T-cell (primary cell): ENCODE measurements around the gene DLGAP1. TPM values are rescaled to one million over a fixed set of nuclear protein-coding genes. Genes with fewer than 3 reads are reported as not detected.

Experiments used
- ATAC-seq, 4 experiments: fragments of 200-7000 bp in 3 of 4; fragments of 150-1000 bp in 1 of 4; cut with Tn5 transposase; replicated peaks in 1 of 4; 1 replicate in 3 of 4; 2 replicates in 1 of 4; pipeline ENCODE4 v1.10.0; 2021; ENCODE audit warnings: moderate library complexity in 3 of 4, mild to moderate bottlenecking in 2 of 4, moderate number of reproducible peaks in 1 of 4
- CTCF ChIA-PET, 2 donors: fragments of 300-600 bp; sonication (Branson Sonifier 250); formaldehyde crosslinking; loops; one replicate each; lab custom pipeline; 2022; ENCODE audit warnings: antibody characterized with exemption in 2 of 2; lab: Charles Lee
- POLR2A ChIA-PET, 2 donors: fragments of 300-600 bp; sonication (Branson Sonifier 250); formaldehyde crosslinking; loops; one replicate each; lab custom pipeline; 2022; ENCODE audit warnings: antibody characterized with exemption in 2 of 2; lab: Charles Lee
- DNase-seq, 35 experiments: peaks; one replicate each; pipeline versions ENCODE4 v3.0.0 to v3.0.0-alpha.2; 2013 to 2023
- H3K27ac ChIP-seq: one replicate; pipeline ENCODE4 v1.5.1; 2013; ENCODE audit warnings: low read length
- H3K27me3 ChIP-seq, 2 experiments: replicated peaks in 1 of 2; 1 replicate in 1 of 2; 2 replicates in 1 of 2; pipeline versions ENCODE4 v1.6.1 to v1.7.0; 2013; ENCODE audit warnings: low read length in 1 of 2, mixed read lengths in 1 of 2; ENCODE audit not compliant: control insufficient read depth in 2 of 2, insufficient read depth in 2 of 2; ENCODE audit errors: extremely low read depth in 1 of 2
- H3K36me3 ChIP-seq, 2 donors: 1 replicate in 1 of 2; 2 replicates in 1 of 2; pipeline versions ENCODE4 v1.6.1 to v1.7.0; 2013; ENCODE audit warnings: low read length in 1 of 2; ENCODE audit not compliant: control insufficient read depth in 2 of 2, insufficient read depth in 1 of 2; ENCODE audit errors: extremely low read depth in 1 of 2
- H3K4me1 ChIP-seq, 2 experiments: 1 replicate in 1 of 2; 2 replicates in 1 of 2; pipeline versions ENCODE4 v1.6.1 to v1.7.0; 2013; ENCODE audit warnings: low read length in 2 of 2, mixed read lengths in 1 of 2; ENCODE audit not compliant: insufficient read depth in 2 of 2, control insufficient read depth in 1 of 2; ENCODE audit errors: extremely low read depth in 1 of 2
- H3K4me3 ChIP-seq, 2 donors: 1 replicate in 1 of 2; 2 replicates in 1 of 2; pipeline versions ENCODE4 v1.5.1 to v1.7.0; 2013; ENCODE audit warnings: mild to moderate bottlenecking in 2 of 2, low read length in 1 of 2, moderate library complexity in 1 of 2; ENCODE audit not compliant: control insufficient read depth in 1 of 2; ENCODE audit errors: extremely low read depth in 1 of 2
- H3K9me3 ChIP-seq: 2 replicates; pipeline ENCODE4 v1.7.0; 2013
- H3K27ac Mint-ChIP-seq, 2 donors: one replicate each; pipeline ENCODE4 v1.8.0; 2020 to 2021; ENCODE audit warnings: mild to moderate bottlenecking in 2 of 2, mixed read lengths in 2 of 2
- H3K27me3 Mint-ChIP-seq, 2 donors: one replicate each; pipeline ENCODE4 v1.8.0; 2021 to 2022; ENCODE audit warnings: mixed read lengths in 2 of 2
- H3K36me3 Mint-ChIP-seq: one replicate; pipeline ENCODE4 v1.8.0; 2021; ENCODE audit warnings: mixed read lengths
- H3K4me1 Mint-ChIP-seq, 3 donors: one replicate each; pipeline ENCODE4 v1.8.0; 2020 to 2022; ENCODE audit warnings: mixed read lengths in 3 of 3, mild to moderate bottlenecking in 1 of 3
- H3K4me3 Mint-ChIP-seq, 3 donors: one replicate each; pipeline ENCODE4 v1.8.0; 2020 to 2022; ENCODE audit warnings: mild to moderate bottlenecking in 3 of 3, mixed read lengths in 3 of 3, moderate library complexity in 3 of 3
- H3K9me3 Mint-ChIP-seq, 3 donors: one replicate each; pipeline ENCODE4 v1.8.0; 2020 to 2022; ENCODE audit warnings: mixed read lengths in 3 of 3
- WGBS: methylation state at CpG from one replicate; pipeline ENCODE4 v1.1.5; 2013; ENCODE audit warnings: missing lambda C conversion rate; ENCODE audit not compliant: insufficient coverage; 5-methylcytosine and 5-hydroxymethylcytosine counted together
- total RNA-seq, 35 experiments: library from RNA in 6 of 35; stranded (reverse) in 6 of 35; fragments of 120-200 nt in 1 of 35; gene quantifications; one replicate each; pipeline versions ENCODE4 v1.2.1 to v1.2.4 and lab custom pipeline; 2013 to 2026

DLGAP1 gene
- total RNA-seq, 5 donors from 2014 or later (not counting 1 experiment from before 2014, with no cell fraction given): 0.25 to 1.8 (median 0.26) TPM

DNA sequence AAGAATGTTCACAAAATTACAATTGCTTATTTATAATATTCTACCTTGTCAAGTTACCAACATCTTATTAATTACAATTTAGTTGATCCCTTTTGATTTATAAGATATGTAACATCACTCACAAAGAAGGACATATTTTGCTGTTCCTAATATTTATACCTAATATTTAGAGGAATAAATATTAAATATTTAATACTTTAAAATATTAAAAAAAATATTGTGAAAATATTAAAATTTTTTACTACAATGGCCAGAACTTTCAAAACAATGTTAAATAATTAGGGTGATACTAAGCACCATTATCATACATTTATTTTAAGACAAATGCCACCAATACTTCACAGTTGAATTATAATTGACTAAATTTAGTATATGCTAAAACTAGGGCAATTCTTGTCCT is 254.7 kb downstream of the DLGAP1 start:
- no peaks in the 10 kb centered on the region for H3K4me1 Mint-ChIP-seq
- ChIA-PET POLR2A (no interaction called here), CTCF (no interaction called here)
- Histone ChIP-seq H3K4me1 (no peaks in the 10 kb centered on the region), H3K36me3 (no peaks in the 10 kb centered on the region), H3K27me3 (no peaks in the 10 kb centered on the region), H3K9me3 (no peaks in the 10 kb centered on the region), H3K27ac (no peak overlapping the region), H3K4me3 (no peak overlapping the region)
- DNase-seq (no peak), ATAC-seq (no peak)
- no peaks in the 10 kb centered on the region for H3K36me3 Mint-ChIP-seq
- H3K27ac Mint-ChIP-seq: no peak overlapping the region
- H3K4me3 Mint-ChIP-seq: no peak overlapping the region
- peaks cover 3 to 12% (median 9%) of the 10 kb centered on the region in 3 donors for H3K9me3 Mint-ChIP-seq
- H3K27me3 Mint-ChIP-seq: no peaks in the 10 kb centered on the region

DNA sequence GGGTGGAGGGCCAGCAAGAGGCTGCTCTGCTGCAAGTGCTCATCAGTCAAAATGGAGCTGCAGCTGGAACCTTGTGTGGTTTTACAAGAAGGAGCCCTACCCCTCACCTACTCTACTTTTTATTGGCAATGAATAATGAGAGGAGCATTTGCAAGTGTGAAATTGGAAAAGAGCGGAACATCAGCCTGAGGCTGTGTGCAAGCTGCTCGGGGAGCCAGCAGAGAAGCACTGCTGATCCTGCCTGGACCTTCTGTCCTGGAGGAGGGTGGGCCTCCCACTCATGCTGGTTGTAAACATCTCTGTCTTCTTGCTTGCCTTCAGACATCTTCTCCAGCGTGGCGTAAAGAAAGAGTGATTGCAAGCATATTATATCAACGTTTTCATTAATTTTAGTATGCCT is 256.2 kb downstream of the DLGAP1 start:
- no peak for ATAC-seq
- ChIA-PET CTCF (no interaction called here), POLR2A (no interaction called here)
- no peaks in the 10 kb centered on the region for H3K4me1 Mint-ChIP-seq
- peaks cover 3 to 12% (median 9%) of the 10 kb centered on the region in 3 donors for H3K9me3 Mint-ChIP-seq
- WGBS: 90% methylated on average over 2 of the region's 5 CpGs
- no peak overlapping the region for H3K27ac Mint-ChIP-seq
- Histone ChIP-seq H3K4me3 (no peak overlapping the region), H3K4me1 (no peaks in the 10 kb centered on the region), H3K36me3 (no peaks in the 10 kb centered on the region), H3K9me3 (no peaks in the 10 kb centered on the region), H3K27me3 (no peaks in the 10 kb centered on the region), H3K27ac (no peak overlapping the region)
- DNase-seq: no peak
- H3K4me3 Mint-ChIP-seq: no peak overlapping the region
- H3K27me3 Mint-ChIP-seq: no peaks in the 10 kb centered on the region
- H3K36me3 Mint-ChIP-seq: no peaks in the 10 kb centered on the region

DNA sequence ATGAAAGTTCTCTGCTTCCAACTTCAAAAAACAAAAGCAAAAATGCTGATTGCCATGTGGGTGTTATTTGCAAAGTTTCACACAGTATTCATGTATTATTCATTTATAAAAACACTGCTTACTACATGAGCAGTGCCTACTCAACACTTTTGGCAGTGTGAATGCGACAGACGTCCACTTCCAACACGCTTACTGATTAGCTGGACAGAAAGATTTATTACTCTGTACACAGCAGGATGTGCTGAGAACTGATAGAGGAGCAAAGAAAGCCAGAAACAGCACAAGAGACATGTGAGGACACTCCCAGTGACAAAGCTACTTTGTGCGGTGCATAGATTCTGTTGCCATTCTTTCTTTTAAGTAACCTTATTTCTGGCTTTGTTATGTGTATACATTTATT is 258.8 kb downstream of the DLGAP1 start:
- no peaks in the 10 kb centered on the region for H3K27me3 Mint-ChIP-seq
- no peak for ATAC-seq
- no peaks in the 10 kb centered on the region for H3K36me3 Mint-ChIP-seq
- Histone ChIP-seq H3K27me3 (no peaks in the 10 kb centered on the region), H3K9me3 (no peaks in the 10 kb centered on the region), H3K36me3 (no peaks in the 10 kb centered on the region), H3K27ac (no peak overlapping the region), H3K4me1 (no peaks in the 10 kb centered on the region), H3K4me3 (no peak overlapping the region)
- ChIA-PET CTCF (no interaction called here), POLR2A (no interaction called here)
- no peak overlapping the region for H3K4me3 Mint-ChIP-seq
- H3K4me1 Mint-ChIP-seq: no peaks in the 10 kb centered on the region
- H3K9me3 Mint-ChIP-seq: peaks cover 3 to 8% (median 5%) of the 10 kb centered on the region in 3 donors
- H3K27ac Mint-ChIP-seq: no peak overlapping the region
- DNase-seq: no peak
- no CpG with 5 or more reads among the region's 4 CpGs for WGBS

DNA sequence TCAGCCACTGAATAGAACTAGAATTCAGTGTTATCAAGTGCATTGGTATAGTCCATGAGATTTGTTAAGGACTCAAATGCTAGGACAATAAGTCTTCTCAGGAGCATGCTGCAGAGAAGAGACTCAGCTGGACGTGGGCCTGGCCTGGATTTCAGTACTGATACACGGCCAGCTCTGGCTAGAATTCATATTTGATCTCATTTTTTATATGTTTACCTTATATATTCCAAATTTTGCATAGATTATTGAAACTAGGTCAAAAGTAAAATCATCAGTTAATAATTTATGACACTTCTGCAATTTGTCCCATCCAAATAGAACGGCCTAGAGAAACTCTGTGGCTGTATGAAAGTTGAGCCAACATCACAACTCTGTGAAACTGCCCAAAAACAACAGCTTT is 262.0 kb downstream of the DLGAP1 start:
- POLR2A ChIA-PET: no interaction called here
- ATAC-seq (no peak), DNase-seq (no peak)
- no peak overlapping the region for H3K4me3 ChIP-seq
- Mint-ChIP-seq H3K9me3 (peaks cover 0 to 8% (median 3%) of the 10 kb centered on the region in 3 donors), H3K27ac (no peak overlapping the region), H3K36me3 (no peaks in the 10 kb centered on the region), H3K27me3 (no peaks in the 10 kb centered on the region), H3K4me1 (no peaks in the 10 kb centered on the region), H3K4me3 (no peak overlapping the region)
- no peaks in the 10 kb centered on the region for H3K9me3 ChIP-seq
- no peak overlapping the region for H3K27ac ChIP-seq
- no peaks in the 10 kb centered on the region for H3K27me3 ChIP-seq
- CTCF ChIA-PET: no interaction called here
- no CpG with 5 or more reads among the region's 3 CpGs for WGBS
- no peaks in the 10 kb centered on the region for H3K36me3 ChIP-seq
- H3K4me1 ChIP-seq: no peaks in the 10 kb centered on the region

DNA sequence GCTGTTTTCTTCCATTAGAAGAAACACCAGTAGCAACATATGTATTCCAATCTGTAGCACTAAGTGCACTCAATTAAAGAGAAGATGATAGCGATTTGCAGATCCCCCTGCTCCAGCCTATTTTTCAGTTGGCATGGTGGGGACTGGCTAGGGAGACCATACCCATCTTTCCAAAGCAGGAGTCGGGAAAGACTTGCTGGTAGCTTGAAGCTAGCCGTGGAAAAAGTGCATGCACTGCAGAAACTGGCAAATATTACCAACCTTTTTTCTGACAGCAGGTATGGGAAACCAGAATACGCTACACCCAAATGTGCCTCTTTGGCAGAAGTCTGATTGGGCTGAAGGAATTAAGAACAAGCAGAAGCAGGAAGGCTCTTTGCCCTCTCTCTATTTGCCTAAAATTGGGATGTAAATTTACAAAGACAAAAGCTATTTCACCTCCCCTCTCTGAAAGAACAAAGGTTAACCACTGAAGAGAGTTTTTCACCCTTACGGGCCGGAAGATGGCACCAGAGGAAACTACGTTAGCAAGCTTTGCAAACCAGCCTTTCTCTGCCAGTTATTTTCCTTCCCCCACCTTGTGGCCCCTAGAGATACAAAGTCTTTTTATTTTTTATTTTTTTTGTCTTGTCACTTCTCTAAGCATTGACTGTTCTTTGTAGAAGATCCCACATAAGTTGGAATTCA is 273.1 kb downstream of the DLGAP1 start:
- DNase-seq (no peak), ATAC-seq (no peak)
- H3K27me3 ChIP-seq: no peaks in the 10 kb centered on the region
- H3K4me3 ChIP-seq: no peak overlapping the region
- 86% methylated on average over 2 of the region's 7 CpGs for WGBS
- no peak overlapping the region for H3K4me3 Mint-ChIP-seq
- peaks cover 0 to 15% (median 0%) of the 10 kb centered on the region in 3 donors for H3K9me3 Mint-ChIP-seq
- CTCF ChIA-PET: no interaction called here
- H3K36me3 ChIP-seq: no peaks in the 10 kb centered on the region
- POLR2A ChIA-PET: no interaction called here
- H3K4me1 Mint-ChIP-seq: no peaks in the 10 kb centered on the region
- H3K27ac ChIP-seq: no peak overlapping the region
- no peak overlapping the region for H3K27ac Mint-ChIP-seq
- no peaks in the 10 kb centered on the region for H3K4me1 ChIP-seq
- no peaks in the 10 kb centered on the region for H3K9me3 ChIP-seq
- H3K36me3 Mint-ChIP-seq: no peaks in the 10 kb centered on the region
- H3K27me3 Mint-ChIP-seq: no peaks in the 10 kb centered on the region

DNA sequence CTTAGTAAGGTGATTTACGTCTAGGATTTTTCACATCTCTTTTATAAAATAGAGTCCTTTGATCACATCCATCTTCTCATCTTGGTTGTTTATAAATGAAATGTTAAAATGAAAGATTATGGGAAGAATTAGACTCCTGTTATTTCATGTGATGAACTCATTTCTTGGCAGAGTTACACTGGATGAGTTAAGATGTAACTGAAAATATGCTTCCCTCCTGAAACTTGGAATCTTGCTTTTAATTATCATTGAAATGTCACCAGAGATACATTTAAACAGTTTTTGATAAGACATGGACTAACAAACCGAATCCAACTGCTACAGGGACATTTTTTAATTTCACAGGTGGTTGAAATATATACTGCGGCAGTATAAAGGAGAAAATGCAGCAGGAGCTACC is 274.0 kb downstream of the DLGAP1 start:
- DNase-seq (no peak), ATAC-seq (no peak)
- Histone ChIP-seq H3K27ac (no peak overlapping the region), H3K4me1 (no peaks in the 10 kb centered on the region), H3K27me3 (no peaks in the 10 kb centered on the region), H3K4me3 (no peak overlapping the region), H3K36me3 (no peaks in the 10 kb centered on the region), H3K9me3 (no peaks in the 10 kb centered on the region)
- no peak overlapping the region for H3K27ac Mint-ChIP-seq
- H3K27me3 Mint-ChIP-seq: no peaks in the 10 kb centered on the region
- ChIA-PET POLR2A (no interaction called here), CTCF (no interaction called here)
- peaks cover 0 to 8% (median 2%) of the 10 kb centered on the region in 3 donors for H3K9me3 Mint-ChIP-seq
- WGBS: 100% methylated on average over 1 of the region's 3 CpGs
- no peak overlapping the region for H3K4me3 Mint-ChIP-seq
- H3K4me1 Mint-ChIP-seq: no peaks in the 10 kb centered on the region
- H3K36me3 Mint-ChIP-seq: no peaks in the 10 kb centered on the region
